IPS-NIHi7 (cell line): Measurements from ENCODE around the gene SH2B3.

Experiments
- DNase-seq: peaks from one replicate; pipeline ENCODE4 v3.0.0; 2012; ENCODE audit warnings: mixed read lengths; ENCODE audit errors: extremely low spot score

Gene SH2B3

DNA sequence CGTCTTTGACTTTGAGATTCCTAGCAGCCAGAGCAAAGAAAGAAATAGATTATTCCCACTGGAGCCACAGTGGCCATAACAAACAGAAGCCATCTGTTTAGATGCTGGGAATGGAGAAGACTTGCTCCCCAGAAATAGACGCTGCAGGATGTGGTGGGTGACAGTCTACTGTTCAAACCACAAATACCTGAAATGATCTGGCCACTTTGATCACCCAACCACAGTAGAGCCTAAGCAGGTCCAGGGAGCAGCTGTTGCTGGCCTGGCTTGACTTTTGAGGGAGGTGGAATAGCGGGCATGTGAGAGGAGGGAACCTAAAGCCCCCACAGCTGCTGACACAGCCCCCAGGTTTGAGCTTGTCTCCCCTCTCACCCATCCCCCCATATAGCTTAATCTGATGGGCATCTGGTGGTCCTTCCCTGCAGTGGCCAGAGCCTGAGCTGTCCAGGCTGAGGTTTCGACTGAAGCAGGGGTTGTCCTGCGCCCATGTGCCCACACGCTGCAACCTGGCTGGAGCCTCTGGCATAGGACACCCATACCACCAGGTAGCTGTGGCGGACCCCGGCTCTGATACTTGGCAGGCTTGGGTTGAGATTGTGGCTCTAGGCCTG is 38.7 kb downstream of the SH2B3 start:
- DNase-seq: no peak

DNA sequence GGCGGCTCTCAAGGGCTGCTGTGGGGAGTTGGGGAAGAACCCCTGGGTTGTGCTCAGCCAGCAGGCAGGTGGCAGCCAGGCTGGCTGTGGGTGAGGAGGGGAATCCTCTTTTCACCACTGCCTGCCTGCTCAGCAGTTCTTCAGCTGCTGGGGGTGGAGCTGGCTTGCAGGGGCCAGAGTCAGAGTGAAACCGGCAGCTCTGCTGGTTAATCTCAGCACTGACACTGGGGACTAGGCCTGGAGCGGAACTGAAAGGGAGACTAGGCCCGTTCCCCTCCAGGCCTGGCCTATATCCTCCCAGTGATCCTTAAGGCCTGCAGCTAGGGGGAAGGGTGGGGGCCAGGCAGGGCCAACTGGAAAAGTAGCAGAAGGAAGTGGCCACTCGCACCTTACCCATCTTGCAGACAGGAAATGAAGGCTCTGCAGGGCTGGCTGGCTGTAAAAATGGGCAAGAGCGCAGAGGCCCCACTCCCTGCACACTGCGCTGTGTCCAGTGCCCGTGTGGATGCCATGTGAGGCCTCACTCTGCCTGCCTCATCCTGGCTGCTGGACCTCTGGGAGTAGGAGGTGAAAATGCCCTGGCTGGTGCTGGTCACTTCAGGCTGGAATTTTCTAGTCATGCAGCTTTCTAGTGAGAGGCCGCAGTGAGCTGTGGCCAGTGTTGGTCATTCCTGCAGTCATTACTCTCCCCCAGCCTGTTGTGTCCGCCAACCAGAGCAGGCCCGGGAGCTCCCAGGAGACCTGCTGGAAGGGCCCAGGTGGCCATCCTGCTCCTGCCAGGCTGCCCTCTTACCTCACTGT is 39.4 kb downstream of the SH2B3 start:
- no peak for DNase-seq

DNA sequence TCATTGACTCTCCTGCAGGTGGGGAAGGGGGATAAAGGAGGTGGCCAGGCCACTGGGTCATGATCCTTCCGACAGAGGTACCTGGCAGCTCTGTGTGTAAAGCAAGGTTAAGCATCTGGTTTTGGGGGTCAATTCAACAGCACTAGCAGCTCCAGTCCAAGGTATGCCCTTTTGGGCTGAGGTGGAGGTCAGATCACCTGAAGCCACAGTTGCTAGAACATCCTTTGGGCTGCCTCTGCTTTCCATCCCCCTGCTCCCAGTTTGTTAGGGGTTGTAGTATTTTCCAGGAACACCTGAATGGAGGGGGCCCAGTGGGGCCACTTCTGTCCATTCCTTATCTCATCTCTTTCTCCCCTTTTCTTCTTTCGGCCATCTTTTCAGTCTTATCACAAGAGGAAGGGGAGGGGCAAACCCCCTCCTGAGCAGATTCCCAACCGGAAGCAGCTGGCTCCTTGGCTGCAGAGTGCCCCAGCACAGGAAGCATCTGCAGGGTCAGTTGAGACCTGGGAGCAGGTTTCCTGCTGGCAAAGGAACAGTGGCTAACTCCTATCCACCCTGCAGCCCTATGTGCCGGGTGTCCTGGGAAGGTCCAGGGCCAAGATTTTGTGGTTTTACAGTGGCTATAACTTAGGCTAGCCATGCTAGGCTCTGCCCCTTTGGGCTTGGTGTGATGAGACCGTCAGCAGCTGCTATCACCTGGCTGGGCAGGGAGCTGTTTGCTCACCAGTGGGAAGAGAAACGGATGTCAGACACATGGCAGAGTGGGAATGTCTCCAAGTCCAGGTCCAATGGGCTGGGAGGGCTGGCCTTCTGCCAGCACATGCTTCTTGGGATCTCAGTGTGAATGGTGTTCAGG is 40.2 kb downstream of the SH2B3 start:
- peak; percentile 53 for DNase-seq

DNA sequence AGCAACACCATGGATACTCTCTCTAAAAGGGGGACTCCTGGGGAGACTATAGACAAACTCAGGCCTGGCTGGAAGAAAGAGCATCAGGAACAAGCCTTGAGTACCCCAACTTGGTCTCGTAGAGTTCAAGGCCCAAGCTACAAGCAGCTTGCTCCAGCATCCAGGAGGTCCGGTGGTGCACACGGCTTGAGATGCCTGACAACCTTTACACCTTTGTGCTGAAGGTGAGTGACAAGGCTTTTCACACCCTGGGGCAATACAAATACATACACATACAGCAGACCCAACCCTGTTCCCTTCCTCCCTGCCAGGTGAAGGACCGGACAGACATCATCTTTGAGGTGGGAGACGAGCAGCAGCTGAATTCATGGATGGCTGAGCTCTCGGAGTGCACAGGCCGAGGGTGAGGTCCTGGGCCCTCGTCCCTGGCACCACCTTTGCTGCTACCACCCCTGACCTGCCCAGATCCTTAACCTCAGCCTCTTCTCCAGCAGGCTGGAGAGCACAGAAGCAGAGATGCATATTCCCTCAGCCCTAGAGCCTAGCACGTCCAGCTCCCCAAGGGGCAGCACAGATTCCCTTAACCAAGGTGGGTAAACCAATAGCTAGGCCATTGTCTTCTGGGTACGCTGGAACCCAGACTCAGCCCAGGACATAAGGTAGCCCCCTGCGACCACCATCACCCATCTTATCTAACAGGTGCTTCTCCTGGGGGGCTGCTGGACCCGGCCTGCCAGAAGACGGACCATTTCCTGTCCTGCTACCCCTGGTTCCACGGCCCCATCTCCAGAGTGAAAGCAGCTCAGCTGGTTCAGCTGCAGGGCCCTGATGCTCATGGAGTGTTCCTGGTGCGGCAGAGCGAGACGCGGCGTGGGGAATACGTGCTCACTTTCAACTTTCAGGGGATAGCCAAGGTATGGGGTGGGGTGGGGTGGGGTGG is 41.2 kb downstream of the SH2B3 start:
- DNase-seq: no peak

DNA sequence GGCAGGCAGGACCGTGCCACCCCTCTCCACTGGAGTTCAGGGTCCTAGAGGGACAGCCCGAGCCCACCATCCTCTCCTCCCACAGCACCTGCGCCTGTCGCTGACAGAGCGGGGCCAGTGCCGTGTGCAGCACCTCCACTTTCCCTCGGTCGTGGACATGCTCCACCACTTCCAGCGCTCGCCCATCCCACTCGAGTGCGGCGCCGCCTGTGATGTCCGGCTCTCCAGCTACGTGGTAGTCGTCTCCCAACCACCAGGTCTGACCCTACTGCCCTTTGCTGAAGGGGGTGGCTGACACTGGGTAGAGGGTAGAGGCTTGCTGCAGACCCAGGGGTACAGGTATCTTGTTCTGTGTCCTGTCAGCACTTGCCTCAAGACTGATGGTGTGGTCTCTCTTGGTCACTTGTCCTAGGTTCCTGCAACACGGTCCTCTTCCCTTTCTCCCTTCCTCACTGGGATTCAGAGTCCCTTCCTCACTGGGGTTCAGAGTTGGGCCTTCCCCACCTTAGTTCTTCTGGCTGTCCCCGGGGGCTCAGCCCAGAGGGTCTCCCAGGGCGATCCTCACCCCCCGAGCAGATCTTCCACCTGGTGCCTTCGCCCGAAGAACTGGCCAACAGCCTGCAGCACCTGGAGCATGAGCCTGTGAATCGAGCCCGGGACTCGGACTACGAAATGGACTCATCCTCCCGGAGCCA is 42.0 kb downstream of the SH2B3 start:
- DNase-seq: no peak

DNA sequence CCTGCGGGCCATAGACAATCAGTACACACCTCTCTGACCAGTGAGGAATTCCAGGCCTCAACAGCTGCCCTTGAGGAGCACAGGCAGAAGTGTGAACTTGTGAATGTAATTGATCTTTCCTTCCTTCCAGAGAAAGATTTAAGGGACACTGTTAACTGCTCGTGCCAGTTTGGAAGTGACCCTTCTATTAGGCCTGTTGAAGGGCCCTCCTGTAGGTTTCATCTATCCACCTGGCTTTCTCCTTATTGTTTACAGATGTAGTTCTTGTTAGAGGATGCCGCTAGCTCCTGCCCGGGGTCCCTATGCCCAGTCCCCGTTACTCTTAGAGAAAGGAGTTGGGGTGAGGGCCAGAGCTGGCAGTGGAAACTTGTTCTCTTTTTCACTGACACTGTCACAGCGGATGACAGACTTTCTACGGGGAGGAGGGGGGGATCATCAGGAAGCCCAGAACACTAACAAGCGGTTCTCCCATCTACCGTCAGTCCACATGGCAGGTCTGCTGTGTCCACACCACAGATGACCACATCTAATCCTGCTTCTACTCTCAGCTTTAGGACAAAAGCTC is 42.6 kb downstream of the SH2B3 start:
- DNase-seq: no peak

DNA sequence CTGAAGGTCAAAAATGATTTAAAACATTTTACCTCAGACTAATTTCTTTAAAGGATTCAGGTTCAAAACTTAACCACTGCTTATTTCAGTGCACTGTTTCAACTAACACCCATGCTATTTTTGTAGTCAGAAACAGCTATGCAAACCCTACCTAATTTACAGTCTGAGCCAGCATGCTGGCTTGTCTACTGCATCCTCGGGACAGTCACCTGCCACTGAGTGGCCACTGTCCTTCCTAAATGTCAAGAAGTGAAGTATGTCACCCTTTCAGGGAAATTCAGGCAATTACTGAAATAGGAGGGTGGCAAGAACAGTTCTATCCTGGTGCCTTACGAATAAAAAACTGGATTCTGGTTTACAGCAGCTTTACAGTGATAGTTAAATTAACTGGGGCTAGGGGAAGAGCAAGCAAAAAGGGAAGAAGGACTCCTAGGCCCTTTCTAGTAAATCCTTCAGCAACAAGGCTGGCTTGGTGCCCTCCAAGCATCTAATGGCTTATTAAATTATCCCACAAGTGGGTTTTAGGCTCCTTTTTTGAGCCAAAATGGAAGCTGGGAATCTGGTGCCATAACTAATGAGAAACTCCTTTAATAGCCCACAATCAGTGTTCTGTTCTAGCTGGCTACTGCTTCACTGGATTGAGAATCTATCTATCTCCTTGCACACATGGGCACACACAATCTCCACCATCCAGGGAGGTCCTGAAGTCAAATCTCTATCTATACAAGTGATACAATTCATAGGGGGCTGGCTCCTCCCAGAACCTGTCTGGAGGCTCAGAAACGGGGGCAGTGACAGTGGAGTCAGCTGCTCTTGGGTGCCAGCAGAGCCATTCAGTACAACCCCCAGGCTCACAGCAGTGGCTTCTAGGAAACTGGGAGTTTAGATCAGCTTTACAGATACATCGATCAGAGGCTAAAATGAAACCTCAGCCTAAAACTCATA is 43.4 kb downstream of the SH2B3 start:
- DNase-seq: no peak

DNA sequence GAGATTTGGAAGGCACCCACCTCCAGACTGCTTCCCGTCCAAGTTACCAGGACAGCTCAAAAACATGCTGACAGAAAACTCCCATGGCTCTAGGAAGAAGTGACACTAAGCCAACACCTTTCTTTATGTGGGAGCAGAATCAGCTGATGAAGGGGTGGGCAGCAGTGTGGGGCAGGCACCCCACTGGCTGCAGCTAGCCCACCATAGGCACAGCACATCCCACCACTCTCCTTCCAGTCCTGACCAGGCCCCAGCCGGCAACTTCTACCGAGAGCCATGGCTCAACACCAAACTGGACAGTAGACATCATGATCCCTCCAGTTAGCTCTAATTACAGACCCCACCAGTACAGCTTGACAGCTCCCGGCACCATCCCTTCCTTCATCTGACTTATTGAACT is 45.0 kb downstream of the SH2B3 start:
- DNase-seq: no peak

DNA sequence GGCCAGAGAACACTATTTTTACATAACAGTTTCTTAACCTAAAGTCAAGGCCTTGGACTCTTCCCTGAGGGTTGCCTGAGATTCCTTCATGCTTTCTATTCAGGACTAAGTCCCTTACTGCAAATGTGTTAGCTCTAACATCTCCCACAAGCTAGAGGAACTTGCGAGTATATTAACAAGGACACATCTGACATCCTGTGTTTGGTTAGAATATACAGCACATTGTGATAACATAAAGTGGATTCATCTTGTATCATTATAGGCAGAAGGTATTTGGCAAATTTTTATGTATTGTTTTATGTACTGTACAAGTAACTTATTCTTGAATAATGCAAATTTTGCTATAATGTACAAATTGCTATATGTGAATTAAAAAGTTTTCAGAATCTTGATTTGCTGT is 45.5 kb downstream of the SH2B3 start:
- no peak for DNase-seq

DNA sequence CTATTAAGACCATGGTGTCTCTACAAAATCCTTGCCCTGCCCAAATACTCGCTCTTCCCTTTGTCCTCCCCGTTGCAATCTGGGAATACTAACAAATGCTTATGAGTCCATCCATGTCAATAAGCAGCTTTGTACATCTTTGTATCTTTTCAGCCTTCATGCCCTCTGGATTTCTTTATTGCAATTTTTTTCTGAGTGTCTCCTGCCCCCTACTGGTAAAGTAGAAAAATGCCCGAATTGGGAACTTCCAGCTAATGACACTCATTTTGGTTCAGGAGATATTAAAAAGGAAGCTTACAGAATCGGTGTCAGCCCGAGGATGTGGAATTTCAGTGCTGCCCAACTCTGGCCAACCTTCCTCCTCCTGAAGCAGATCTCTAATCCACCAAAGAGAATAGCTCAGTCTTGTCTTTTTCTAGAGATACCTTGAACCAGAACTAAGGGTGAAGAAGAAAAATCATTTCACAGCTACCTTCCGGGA is 46.0 kb downstream of the SH2B3 start:
- peak; percentile 50 for DNase-seq

DNA sequence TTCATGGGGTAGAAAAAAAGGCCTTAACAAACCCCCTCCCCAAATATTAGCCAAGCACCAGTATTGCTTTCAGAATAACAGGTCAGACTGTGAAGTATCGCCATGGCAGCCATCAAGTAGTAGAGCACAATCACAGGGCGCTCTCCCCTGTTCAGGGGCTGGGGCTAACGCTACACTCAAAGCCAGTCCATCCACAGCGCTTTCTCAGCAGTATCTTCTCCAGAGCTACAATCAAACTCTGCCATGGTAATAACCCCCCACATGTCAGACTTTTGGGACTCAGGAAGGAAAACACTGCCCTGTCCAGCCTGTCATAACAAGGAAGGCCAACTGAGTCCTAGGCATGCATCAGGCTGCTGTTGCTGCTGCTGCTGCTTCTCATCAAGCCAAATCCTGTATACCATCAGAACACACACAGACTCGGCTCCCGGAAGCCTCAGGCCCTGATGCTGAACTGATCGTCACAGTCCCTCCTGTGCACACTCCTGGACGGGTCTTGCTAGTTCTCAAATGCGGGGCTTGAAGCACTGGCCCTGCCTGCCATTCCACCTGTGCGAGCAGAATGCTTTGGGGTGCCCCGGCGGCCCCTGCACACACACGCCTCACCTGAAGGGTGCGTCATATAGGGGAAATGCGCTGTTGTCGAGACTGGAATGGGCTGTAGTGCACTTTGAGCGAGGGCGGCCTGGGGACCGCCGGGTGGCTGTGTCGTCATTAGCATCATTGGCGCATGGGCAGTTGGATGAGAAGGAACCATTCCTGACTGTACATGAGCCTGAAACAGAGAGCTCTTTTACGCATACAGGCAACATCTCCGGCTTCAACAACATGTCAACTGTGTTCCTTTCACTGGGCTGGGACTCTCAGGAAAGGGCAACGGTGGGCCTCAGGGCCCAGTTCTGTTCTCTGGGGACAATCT is 47.6 kb downstream of the SH2B3 start:
- DNase-seq: no peak

DNA sequence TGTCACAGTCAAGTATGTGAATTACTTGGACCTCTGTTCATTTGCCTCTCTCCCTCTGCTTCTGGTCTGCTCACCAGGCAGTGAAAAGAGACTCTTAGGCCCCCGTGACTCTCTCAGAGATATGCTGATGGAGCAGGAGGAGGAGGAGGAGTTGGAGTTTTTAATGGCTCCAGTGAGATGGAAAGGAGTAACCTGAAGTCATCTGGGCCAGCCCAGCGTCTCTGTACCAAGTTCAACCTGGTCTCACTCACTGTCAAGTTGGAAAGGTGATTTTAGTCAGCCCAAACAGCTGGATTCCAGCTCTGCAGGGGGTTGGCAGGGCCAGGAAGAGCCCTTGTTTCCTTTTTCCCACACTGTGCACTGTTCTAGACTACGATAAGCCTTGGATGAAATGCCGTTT is 48.6 kb downstream of the SH2B3 start:
- DNase-seq: no peak

DNA sequence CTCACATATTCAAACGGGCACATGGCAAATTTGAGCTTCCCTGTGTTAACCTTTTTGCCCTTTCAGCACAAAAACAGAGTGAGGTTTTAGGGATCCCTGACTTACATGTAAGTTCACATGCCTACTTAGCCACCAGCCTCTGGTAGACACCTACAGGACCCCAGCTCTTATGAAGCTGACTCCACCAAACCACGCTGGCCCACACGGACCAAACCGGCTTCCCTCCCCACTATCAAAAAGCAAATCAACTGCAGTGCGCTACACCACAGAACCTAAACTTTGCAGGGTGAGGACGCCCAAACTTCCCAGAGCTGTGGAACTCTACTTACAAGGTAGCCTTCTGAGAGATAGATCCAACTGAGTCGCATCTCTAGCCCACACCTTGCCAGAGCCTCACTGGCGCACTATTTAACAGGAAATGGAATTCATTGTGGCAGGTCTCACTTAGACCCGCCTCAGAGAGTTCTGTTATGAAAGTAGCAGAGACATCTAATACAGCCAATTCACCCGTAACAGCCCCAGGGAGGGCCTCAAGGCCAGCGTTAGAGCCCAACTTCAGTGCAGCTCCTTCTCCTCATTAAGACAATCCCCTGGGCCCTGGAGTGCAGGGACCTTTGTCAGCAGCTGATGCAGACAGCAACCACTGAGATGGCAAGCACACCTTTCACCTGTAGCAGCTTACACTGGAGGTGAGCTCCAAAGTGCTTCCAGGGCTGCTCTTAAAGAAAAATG is 49.2 kb downstream of the SH2B3 start:
- DNase-seq: no peak

DNA sequence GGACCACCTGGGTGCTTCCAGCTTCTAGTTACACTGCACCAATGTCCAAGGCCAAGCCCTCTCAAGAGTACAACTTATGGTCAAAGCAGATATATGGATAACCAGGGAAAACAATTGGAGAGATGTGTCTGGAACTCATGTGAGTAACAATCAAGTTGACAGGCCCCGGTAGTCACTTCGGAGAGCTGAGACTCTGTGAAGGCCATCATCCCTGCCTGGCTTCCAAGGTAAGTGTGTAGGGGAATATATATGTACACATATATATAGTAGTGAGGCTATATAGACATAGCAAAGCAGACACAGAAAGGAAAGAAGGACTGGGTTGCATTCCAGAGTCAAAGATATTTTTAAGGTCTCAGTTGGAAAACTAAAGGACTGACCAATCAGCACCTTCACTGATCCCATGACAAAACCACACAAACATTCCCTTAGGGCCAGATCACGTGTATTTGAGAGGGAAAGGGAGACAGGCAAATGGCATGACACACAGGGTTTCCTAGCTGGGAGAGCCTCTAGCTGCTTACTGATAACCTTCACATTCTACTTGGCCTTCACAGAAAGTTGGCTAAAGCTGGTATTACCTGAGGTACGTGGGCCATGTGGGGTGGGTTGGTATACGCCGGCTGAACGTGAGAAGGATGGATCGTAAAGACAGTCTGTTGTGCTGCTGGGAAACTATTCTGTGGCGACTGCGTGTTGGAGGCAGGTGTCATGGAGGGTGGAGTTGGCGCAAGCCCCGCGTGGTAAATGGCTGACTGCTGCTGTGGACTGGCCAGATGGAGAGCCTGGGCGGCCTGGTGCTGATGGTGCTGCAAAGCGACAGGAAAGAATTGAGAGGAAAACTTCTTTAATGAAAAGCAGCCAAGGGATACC is 50.0 kb downstream of the SH2B3 start:
- no peak for DNase-seq

DNA sequence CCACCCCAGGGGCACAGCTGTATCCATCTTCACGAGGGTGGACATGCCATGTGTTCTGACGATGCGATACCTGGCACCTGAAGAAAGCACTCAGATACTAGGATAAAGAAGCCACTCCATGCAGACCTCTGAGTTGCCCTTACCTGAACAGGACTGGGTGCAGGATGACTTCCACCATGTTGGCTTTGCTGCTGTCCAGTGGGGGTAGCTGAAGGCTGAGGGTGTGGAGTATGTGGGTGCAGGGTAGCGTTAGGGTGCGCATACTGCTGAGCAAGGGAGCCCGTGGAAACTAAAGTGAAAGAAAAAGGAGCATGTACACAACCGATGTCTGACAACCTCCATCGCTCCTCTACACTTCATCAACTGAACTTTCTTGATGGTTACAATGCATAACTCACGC is 51.3 kb downstream of the SH2B3 start:
- no peak for DNase-seq

DNA sequence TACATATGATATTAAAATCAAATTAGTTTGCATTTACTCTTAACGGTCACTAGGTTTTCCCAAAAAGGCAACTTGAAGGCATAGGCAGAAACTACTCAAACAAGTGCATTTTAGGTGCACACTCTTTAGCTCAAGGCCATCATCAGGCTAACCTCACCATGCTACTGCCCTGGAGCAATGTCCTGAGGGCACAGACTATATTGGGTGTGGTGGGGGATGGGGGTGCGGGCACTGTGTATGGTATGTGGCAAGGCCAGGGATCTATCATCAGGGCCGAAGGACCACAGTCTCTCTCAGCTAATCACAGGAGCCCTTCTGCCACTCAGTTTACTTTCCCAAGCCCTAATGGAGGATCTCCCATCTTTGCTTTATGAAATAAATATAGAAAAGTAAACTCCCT is 51.9 kb downstream of the SH2B3 start:
- no peak for DNase-seq
